LNCAP (cell line): ENCODE measurements around the gene NRCAM.

Experiments used
- TF ChIP-seq, protein P1 (sequence below): fragments of 450-650 bp; IDR thresholded peaks from 2 replicates; pipeline ENCODE4 v1.5.1; 2017; ENCODE audit warnings: mild to moderate bottlenecking

Gene NRCAM

GRCh38 chr7:108285003-108285368 is 171.2 kb downstream of the NRCAM start:
- TF ChIP-seq, protein P1, sequence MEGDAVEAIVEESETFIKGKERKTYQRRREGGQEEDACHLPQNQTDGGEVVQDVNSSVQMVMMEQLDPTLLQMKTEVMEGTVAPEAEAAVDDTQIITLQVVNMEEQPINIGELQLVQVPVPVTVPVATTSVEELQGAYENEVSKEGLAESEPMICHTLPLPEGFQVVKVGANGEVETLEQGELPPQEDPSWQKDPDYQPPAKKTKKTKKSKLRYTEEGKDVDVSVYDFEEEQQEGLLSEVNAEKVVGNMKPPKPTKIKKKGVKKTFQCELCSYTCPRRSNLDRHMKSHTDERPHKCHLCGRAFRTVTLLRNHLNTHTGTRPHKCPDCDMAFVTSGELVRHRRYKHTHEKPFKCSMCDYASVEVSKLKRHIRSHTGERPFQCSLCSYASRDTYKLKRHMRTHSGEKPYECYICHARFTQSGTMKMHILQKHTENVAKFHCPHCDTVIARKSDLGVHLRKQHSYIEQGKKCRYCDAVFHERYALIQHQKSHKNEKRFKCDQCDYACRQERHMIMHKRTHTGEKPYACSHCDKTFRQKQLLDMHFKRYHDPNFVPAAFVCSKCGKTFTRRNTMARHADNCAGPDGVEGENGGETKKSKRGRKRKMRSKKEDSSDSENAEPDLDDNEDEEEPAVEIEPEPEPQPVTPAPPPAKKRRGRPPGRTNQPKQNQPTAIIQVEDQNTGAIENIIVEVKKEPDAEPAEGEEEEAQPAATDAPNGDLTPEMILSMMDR, result no peak

- TF ChIP-seq, protein P1, result no peak
Observed at GRCh38 chr7:108284349-108285002, 171.8 kb downstream of the NRCAM start.

GRCh38 chr7:108283252-108283651 is 173.0 kb downstream of the NRCAM start:
- TF ChIP-seq, protein P1, result no peak

DNA sequence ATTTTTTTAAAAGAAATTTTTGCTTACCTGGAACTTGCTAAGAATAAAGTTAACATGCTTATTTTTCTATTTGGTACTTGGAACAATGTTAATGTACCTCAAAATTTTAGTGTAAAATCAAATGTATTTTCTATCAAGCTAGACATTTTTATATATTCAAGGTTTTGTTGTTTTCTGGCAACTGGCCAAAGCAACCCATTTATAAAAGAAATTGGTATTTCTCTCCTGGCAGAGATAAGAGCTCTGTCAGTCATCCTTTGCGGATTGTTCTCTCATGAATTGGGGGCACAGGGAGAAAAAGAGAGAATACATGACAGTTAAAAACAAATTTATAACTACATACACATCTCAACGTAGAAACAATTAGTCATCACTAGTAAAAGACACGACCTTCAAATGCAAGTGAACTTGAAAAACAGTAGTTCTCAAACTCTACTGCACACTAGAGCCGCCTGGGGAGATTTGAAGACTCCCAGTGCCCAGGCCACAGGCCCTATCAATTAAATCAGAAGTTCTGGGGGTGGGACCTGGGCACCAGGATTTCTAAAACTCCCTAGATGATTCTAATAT is 173.7 kb downstream of the NRCAM start:
- TF ChIP-seq, protein P1, result no peak

GRCh38 chr7:108280136-108280535 is 176.1 kb downstream of the NRCAM start:
- TF ChIP-seq, protein P1, result no peak

GRCh38 chr7:108278776-108279175 is 177.5 kb downstream of the NRCAM start:
- TF ChIP-seq, protein P1, result no peak

- TF ChIP-seq, protein P1, result no peak
Observed at GRCh38 chr7:108278281-108278680, 178.0 kb downstream of the NRCAM start.
